GM12878 (cell line): ENCODE results near the gene RASL11A.

ENCODE experiments used
- BCL11A ChIP-seq: IDR thresholded peaks from 2 replicates; pipeline ENCODE4 v1.6.1; 2011; ENCODE audit warnings: low read depth, low read length
- BHLHE40 ChIP-seq, 2 experiments: fragments of 450-650 bp in 1 of 2; IDR thresholded peaks; 2 replicates each; pipeline ENCODE4 v1.6.1; 2011 to 2017; ENCODE audit warnings: low read depth in 2 of 2, borderline replicate concordance in 1 of 2, improper control_type of control experiment in 1 of 2, low read length in 1 of 2, mild to moderate bottlenecking in 1 of 2
- CBFB ChIP-seq: IDR thresholded peaks from 2 replicates; pipeline ENCODE4 v1.6.1; 2016; ENCODE audit warnings: antibody characterized with exemption, low read depth
- CTCF ChIP-seq, 3 experiments: IDR thresholded peaks in 2 of 3; conservative IDR thresholded peaks in 1 of 3; 2 replicates each; pipeline ENCODE4 v1.5.1; 2011; ENCODE audit warnings: low read depth in 3 of 3, low read length in 3 of 3, mild to moderate bottlenecking in 3 of 3, control low read depth in 2 of 3, moderate library complexity in 2 of 3, inconsistent platforms in 1 of 3, mixed read lengths in 1 of 3; ENCODE audit not compliant: control insufficient read depth in 2 of 3, insufficient read depth in 1 of 3; ENCODE audit errors: extremely low read depth in 1 of 3
- POLR2AphosphoS5 ChIP-seq: IDR thresholded peaks from 2 replicates; pipeline ENCODE4 v1.6.1; 2011; ENCODE audit warnings: mild to moderate bottlenecking, low read length, inconsistent platforms

GRCh38 chr13:27296496-27296895, 25.9 kb downstream of the RASL11A start:
- no peak for TF ChIP-seq BHLHE40 (IDR thresholded peaks at IDR 0.05; ENCODE audit: borderline replicate concordance in 1 of 2, low read depth in 2 of 2, low read length in 1 of 2)
- TF ChIP-seq CBFB: no peak
- TF ChIP-seq POLR2AphosphoS5: no peak
- TF ChIP-seq CTCF (IDR thresholded peaks at IDR 0.05 in 2 of 3, conservative IDR thresholded peaks at IDR 0.05 in 1 of 3; ENCODE audit: control insufficient read depth in 2 of 3, extremely low read depth in 1 of 3, insufficient read depth in 1 of 3, low read depth in 3 of 3, low read length in 3 of 3): no peak
- TF ChIP-seq BCL11A: no peak
